ENCODE results near the gene SPEG.

DNA sequence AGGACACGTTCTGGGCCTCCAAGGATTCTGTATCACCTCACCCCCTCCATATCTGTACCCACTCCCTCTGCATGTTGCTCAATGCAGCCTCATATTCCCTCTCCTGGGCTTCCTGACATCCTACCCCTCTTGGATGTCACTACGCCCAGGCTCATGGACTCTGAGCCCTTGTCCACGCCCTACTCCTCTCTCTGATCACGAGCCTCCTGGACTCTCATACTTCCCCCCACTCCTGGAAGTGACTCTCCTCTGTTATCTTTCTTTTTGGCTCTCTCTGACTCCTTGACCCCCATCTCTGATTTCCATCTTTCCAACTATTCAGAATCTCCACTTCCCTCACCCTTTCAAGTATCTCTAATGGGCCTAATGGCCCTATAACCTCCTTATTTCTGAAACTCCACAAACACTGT is 111.3 kb downstream of the SPEG start:
- TF ChIP-seq, protein P1, sequence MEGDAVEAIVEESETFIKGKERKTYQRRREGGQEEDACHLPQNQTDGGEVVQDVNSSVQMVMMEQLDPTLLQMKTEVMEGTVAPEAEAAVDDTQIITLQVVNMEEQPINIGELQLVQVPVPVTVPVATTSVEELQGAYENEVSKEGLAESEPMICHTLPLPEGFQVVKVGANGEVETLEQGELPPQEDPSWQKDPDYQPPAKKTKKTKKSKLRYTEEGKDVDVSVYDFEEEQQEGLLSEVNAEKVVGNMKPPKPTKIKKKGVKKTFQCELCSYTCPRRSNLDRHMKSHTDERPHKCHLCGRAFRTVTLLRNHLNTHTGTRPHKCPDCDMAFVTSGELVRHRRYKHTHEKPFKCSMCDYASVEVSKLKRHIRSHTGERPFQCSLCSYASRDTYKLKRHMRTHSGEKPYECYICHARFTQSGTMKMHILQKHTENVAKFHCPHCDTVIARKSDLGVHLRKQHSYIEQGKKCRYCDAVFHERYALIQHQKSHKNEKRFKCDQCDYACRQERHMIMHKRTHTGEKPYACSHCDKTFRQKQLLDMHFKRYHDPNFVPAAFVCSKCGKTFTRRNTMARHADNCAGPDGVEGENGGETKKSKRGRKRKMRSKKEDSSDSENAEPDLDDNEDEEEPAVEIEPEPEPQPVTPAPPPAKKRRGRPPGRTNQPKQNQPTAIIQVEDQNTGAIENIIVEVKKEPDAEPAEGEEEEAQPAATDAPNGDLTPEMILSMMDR (IDR thresholded peaks at IDR 0.05; ENCODE audit: extremely low read depth in 1 of 2, insufficient read depth in 1 of 2, low read depth in 1 of 2, low read length in 2 of 2) = no peak
- TF ChIP-seq POLR2AphosphoS5 (IDR thresholded peaks at IDR 0.05; ENCODE audit: insufficient read depth, low read depth, low read length) = no peak
